HL-60 (cell line): ENCODE measurements around the gene TPP2.

Experiments
- CTCF ChIP-seq: IDR thresholded peaks from one replicate; pipeline ENCODE4 v1.5.1; 2011; ENCODE audit warnings: low read length, control low read depth, inconsistent platforms; ENCODE audit not compliant: insufficient read depth
- GABPA ChIP-seq: IDR thresholded peaks from 2 replicates; pipeline ENCODE4 v1.6.1; 2012; ENCODE audit warnings: low read depth
- POLR2AphosphoS5 ChIP-seq: IDR thresholded peaks from 2 replicates; pipeline ENCODE4 v1.6.1; 2012; ENCODE audit warnings: low read depth
- REST ChIP-seq: IDR thresholded peaks from 2 replicates; pipeline ENCODE4 v1.6.1; 2012; ENCODE audit warnings: low read depth; ENCODE audit not compliant: insufficient replicate concordance
- SPI1 ChIP-seq: IDR thresholded peaks from 2 replicates; pipeline ENCODE4 v1.6.1; 2012; ENCODE audit warnings: low read depth, mild to moderate bottlenecking, borderline replicate concordance

GRCh38 chr13:102710261-102710679 lies 113.5 kb downstream of the TPP2 start:
- TF ChIP-seq REST = no peak
- TF ChIP-seq CTCF = no peak
- no peak for TF ChIP-seq POLR2AphosphoS5
- TF ChIP-seq SPI1 = no peak
- TF ChIP-seq GABPA = no peak
